NCI-H1048 (cell line): ENCODE data around the gene CUZD1.
"Not testable (repeated sequence)": the region's sequence is repeated elsewhere in the genome, so short reads cannot be mapped to it uniquely, and the experiment has no call there.

Experiments used
- DNase-seq: peaks from one replicate; lab custom pipeline; 2025; lab: John Stamatoyannopoulos, UW

Gene CUZD1

GRCh38 chr10:122845783-122846332 is at the start of gene CUZD1:
Gene CUZD1 (minus strand): TSS chr10:122845857. CDS start chr10:122845843, 14 bp downstream.
- no peak for DNase-seq

DNA sequence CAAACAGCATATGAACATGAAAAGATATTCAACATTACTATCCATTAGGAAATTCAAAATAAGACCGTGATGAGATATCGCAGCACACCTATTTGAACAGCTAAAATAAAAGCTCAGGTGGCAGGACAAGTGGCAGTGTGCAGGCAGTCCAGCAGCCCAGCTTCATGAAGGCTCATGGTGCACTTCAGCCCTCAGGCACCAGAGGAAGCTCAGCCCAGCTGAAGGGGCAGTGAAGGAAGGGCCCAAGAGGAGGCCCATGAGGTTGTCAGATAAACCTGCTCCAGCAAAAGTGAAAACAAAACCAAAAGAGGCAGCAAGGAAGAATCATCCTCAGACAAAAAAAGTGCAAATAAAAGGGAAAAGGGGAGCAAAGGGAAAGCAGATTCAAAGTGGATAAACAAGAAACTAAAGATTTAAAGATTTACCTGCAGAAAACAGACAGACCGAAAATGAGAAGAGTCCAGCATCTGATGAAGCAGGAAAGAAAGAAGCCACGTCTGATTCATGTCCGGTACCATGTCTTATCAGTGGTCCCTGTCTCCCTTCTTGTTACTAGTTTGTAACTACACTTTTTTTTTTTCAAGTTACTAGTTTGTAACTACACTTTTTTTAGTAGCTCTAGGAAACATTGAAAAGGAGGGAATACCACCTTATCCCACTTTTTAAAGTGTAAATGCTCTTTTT is 48.7 kb upstream of the CUZD1 start:
- DNase-seq = no peak

- DNase-seq = no peak
These were observed 38.5 kb upstream of the CUZD1 start for GRCh38 chr10:122884166-122884565.

- DNase-seq = no peak
These were observed 37.1 kb upstream of the CUZD1 start for GRCh38 chr10:122882766-122883165.

DNA sequence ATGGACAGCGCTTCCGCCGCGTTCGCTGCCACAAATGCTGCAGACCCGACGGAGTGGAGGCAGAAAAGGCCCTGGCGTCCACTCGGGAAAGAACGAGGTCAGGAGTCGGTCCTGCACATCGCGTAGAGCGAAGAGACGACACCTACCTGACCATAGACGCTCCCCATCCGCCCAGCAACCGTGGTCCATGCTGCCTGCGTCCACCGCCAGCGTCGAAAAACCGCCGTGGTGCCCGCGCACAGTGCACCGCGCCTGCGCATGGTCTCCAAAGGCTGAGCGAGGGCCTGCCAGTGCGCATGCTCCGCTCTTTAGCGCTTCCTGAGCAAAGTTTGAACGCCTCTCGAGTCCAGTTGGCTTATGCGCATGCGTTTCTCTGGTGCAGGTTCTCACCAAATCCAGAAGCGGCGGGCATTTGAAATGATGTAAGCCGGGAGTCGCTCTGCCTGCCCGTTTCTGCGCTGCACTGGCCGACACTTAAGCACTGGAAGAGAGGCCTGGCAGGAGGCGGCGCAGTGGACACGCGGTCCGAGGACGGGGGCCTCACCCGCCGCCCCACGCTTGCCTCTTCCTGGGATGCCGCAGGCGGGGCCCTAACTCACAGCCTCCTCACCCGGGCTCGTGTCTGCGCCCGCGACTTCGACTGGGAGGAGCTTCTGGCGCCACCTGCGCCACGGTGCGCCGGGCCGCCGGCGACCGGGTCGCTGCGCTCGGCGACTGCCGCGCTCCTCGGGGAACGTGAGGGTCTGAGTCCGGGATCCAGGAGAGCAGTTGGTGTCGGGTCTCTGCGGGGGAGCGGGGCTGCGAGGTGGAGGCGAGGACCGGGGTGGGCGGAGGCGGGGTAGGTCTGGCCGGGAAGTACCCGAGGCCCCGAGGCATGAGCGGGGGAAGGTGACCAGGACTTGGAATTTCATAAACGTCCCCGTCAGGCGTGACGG is 33.9 kb upstream of the CUZD1 start, which contains the start of gene FAM24B:
Gene FAM24B (minus strand): TSS at position 243 of the 935 bp plus-strand sequence. CDS start 29,066 bp downstream, outside the sequence.
- no peak for DNase-seq

DNA sequence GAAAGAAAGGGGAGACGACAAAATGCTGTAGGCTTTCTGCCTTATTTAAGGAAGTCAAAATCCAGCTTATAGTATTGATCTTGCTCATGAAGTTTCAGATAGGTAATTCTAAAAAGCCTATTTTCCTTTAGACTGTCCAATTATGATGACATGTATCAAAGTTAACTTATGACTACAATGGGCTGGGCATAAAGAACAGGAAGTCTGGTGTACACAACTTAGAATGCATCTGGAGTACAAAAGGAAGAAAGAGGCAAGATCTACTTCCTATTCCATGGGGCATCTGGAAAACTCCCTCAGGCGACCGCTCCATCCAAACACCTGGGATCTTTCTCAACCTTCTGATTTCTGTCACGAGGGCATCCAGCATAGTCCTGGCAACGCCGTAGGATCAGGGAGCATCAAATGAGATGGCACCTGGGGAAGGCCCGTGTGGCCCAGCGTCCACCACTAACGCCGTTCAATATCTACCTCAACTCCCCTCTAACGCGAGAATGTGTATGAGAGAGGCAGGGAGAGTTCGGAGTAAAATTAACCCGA is 33.2 kb upstream of the CUZD1 start:
- no peak for DNase-seq

- DNase-seq = no peak
These were observed 31.6 kb upstream of the CUZD1 start for GRCh38 chr10:122877264-122877663.

DNA sequence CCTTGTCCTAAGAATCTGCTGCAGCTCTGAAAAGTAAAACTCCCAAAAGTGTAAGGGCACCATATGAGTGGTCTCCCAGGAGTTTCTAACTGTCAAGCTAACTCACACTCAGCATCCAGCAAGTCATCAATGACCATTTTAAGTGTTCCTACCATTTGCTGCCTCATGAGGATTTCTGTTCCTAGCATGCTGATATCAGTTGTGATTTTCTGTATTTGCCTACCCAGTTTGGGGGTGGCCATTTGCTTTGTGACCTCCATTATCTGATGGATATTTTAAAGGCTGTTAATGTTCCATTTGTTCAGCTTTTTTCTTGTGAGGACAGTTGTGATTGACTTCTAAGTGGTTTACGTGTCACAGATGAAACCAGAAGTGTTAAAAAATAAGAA is 30.8 kb upstream of the CUZD1 start:
- no peak for DNase-seq

DNA sequence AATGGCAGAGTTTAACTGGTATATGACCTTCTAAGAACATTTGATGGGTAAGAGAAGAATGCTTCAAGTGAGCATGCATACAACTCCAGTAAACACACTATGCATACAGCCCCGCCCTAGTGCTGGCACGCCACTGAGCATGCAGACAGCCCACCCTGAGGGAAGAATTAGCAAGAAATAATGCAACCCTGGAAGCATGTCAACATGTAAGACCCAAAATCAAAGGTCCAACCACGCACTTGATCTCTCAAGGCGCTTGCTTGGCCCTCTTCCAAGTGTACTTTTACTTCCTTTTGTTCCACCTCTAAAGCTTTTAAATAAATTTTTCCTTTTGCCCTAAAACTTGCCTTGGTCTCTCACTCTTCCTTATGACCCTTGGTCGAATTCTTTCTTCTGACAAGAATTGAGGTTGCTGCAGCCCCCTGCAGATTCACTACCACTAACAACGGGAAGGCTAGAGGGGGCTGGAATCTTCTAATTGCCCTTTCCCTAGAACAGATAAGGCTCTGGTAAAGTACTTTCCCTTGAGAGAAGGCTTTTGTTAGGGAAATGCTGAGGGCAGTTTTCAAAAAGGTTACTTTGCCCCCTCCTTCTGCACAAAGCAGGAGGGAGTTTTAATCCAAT is 30.3 kb upstream of the CUZD1 start:
- DNase-seq = no peak

DNA sequence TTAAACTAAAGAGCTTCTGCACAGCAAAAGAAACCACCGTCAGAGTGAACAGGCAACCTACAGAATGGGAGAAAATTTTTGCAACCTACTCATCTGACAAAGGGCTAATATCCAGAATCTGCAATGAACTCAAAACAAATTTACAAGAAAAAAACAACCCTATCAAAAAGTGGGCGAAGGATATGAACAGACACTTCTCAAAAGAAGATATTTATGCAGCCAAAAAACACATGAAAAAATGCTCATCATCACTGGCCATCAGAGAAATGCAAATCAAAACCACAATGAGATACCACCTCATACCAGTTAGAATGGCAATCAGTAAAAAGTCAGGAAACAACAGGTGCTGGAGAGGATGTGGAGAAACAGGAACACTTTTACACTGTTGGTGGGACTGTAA is 26.3 kb upstream of the CUZD1 start:
- DNase-seq = not testable (repeated sequence)

DNA sequence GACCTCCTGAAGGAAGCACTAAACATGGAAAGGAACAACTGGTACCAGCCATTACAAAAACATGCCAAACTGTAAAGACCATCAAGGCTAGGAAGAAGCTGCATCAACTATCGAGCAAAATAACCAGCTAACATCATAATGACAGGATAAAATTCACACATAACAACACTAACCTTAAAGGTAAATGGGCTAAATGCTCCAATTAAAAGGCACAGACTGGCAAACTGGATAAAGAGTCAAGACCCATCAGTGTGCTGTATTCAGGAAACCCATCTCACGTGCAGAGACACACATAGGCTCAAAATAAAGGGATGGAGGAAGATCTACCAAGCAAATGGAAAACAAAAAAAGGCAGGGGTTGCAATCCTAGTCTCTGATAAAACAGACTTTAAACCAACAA is 23.1 kb upstream of the CUZD1 start:
- DNase-seq = not testable (repeated sequence)

- DNase-seq = not testable (repeated sequence)
These were observed 21.3 kb upstream of the CUZD1 start for GRCh38 chr10:122866757-122867482.

DNA sequence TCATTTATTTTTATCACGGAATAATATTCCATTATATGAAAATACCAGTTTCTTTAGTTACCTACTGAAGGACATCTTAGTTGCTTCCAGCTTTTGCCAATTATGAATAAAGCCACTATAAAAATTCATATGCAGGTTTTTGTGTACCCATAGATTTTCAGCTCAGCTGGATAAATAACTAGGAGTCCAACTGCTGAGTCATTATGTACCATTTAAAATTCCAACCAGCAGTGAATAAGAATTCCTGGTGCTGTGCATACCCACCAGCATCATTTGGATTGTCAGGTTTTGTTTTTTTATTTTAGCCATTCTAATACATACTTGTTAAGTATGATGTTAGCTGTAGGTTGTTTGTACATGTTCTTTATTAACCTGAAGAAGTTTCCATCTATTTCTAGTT is 19.2 kb upstream of the CUZD1 start:
- no peak for DNase-seq

DNA sequence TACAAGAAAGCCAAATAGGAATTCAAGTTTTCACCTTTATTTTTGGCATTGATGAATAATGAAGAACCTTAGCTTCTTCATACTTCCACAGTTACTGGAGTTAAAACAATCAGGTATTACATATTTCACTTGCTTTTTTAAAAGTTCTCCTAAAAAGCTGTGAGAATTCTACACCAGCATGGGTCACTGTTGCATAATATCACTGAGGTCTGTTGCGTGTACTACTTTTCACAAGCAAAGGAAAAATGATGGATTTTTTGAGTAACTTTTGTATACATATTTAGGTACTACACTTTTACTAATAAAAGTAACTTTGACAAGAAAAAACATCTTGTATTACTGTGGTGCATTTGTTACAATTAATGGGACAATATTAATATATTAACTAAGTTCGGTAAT is 18.5 kb upstream of the CUZD1 start:
- no peak for DNase-seq

DNA sequence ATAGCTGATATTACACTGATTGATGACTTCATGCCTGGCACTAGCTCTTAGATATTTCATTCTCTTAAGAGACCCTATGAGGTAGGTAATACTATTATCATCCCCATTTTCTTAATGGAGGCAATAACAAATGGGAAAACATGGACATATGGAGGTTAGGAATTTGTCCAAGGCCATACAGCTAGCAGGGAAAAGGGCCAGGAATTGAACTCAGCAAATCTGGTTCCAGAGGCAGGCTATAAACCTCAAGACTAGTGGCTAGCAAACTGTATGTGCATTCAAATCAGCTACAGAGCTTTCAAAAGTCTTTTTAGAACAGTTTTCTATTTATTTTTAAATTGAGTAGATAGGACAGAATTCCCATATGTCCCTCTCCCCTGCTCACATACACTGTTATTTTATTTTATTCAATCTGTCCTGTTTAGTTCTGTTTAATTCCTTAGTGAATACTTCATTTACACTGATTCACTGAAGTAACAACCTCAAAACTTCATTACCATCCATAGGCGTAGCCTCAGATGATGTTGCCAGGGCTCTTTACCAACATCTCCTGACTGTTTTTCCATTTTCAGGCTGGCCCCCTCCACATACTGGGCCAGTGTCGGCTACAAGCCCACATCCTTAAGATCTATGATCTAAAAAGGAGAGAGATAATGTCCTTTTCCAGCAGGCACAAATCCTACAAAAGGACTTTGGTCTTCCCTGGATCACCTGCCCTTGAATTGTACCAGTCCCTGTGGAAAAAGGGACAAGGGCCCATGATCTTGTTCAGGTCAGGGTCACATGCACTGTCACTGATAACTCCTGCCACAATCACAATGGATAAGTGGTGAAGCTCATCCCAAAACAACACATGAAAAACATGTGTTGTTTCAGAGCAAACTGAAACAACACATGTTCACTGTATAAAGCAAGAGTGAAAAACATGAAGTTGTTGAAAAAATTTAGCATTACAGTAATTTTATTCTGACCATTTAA is 17.8 kb upstream of the CUZD1 start:
- no peak for DNase-seq

- DNase-seq = no peak
These were observed 16.1 kb upstream of the CUZD1 start for GRCh38 chr10:122861711-122862161.

GRCh38 chr10:122859527-122859926 is 13.9 kb upstream of the CUZD1 start:
- no peak for DNase-seq

DNA sequence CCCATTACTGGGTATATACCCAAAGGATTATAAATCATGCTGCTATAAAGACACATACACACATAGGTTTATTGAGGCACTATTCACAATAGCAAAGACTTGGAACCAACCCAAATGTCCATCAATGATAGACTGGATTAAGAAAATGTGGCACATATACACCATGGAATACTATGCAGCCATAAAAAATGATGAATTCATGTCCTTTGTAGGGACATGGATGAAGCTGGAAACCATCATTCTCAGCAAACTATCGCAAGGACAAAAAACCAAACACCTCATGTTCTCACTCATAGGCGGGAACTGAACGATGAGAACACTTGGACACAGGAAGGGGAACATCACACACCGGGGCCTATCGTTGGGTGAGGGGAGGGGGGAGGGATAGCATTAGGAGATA is 12.4 kb upstream of the CUZD1 start:
- DNase-seq = not testable (repeated sequence)

DNA sequence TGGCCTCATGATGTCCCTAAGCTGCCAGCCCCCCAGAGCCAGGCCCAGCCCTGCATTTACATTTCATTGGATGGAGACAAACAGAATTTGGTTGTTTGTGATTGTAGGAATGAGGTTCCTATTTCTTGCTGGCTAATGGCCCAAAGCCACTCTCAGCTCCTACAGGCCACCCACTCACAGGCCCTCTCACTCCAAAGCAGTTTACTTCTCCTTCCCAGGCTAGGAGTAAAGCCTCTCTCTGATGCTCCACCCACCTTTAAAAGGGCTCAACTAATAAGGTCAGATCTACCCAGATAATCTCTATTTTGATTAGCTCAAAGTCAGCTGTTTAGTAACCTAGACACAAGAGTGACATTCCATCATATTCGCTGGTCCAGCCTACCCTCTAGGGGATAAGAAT is 11.2 kb upstream of the CUZD1 start:
- no peak for DNase-seq

- no peak for DNase-seq
These were observed 10.1 kb upstream of the CUZD1 start for GRCh38 chr10:122855745-122856144.
